H1 (cell line): ENCODE data around the gene PIAS1. TPM values are rescaled to one million over a fixed set of nuclear protein-coding genes. Genes with fewer than 3 reads are reported as not detected.

Source experiments
- CTCF ChIA-PET: fragments of 300-600 bp; sonication (Branson Sonifier 250); formaldehyde crosslinking; loops from one replicate; lab custom pipeline; 2021; ENCODE audit not compliant: partially characterized antibody; lab: Charles Lee
- POLR2A ChIA-PET: fragments of 300-600 bp; sonication (Branson Sonifier 250); formaldehyde crosslinking; loops from one replicate; lab custom pipeline; 2021; ENCODE audit warnings: inconsistent platforms; ENCODE audit not compliant: partially characterized antibody; lab: Charles Lee
- DNase-seq, 2 experiments: peaks; one replicate each; pipeline versions ENCODE4 v3.0.0 to v3.0.0-alpha.2; 2010 to 2022; ENCODE audit warnings: low spot score in 2 of 2, low read depth in 1 of 2, mixed read lengths in 1 of 2
- FAIRE-seq: peaks from 2 replicates; lab custom pipeline; 2011; peaks lifted over from hg19 to GRCh38; lab: Jason Lieb, UNC
- H2AFZ ChIP-seq: 2 replicates; pipeline ENCODE4 v1.8.1; 2012; ENCODE audit warnings: low read length, inconsistent platforms
- H2AK5ac ChIP-seq: 2 replicates; pipeline ENCODE4 v1.6.1; 2013; ENCODE audit warnings: low read depth, low read length
- H2BK120ac ChIP-seq: replicated peaks from 2 replicates; pipeline ENCODE3; 2013; ENCODE audit warnings: low read depth, low read length, inconsistent platforms
- H2BK12ac ChIP-seq: 2 replicates; pipeline ENCODE4 v1.6.1; 2013; ENCODE audit warnings: low read depth, low read length
- H2BK15ac ChIP-seq: 2 replicates; pipeline ENCODE4 v1.6.1; 2013; ENCODE audit warnings: low read length
- H2BK20ac ChIP-seq: 2 replicates; pipeline ENCODE4 v1.6.1; 2013; ENCODE audit warnings: low read length
- H2BK5ac ChIP-seq: 2 replicates; pipeline ENCODE4 v1.6.1; 2013; ENCODE audit warnings: low read depth, low read length
- H3K14ac ChIP-seq: 2 replicates; pipeline ENCODE4 v1.6.1; 2013; ENCODE audit warnings: inconsistent platforms; ENCODE audit not compliant: insufficient read length
- H3K18ac ChIP-seq: 2 replicates; pipeline ENCODE4 v1.6.1; 2013; ENCODE audit warnings: low read length; ENCODE audit errors: extremely low read depth
- H3K23ac ChIP-seq: 2 replicates; pipeline ENCODE4 v1.6.1; 2013; ENCODE audit warnings: inconsistent platforms; ENCODE audit not compliant: insufficient read length
- H3K23me2 ChIP-seq: 2 replicates; pipeline ENCODE4 v1.6.1; 2013; ENCODE audit warnings: low read depth, low read length
- H3K27ac ChIP-seq: 2 replicates; pipeline ENCODE4 v1.6.1; 2011; ENCODE audit warnings: low read depth, low read length, inconsistent platforms
- H3K27me3 ChIP-seq, 4 experiments: replicated peaks in 1 of 4; 1 replicate in 1 of 4; 2 replicates in 3 of 4; pipeline versions ENCODE4 v1.6.1 to v1.8.1; 2011 to 2013; ENCODE audit warnings: low read length in 3 of 4, mild to moderate bottlenecking in 3 of 4, inconsistent platforms in 2 of 4, mixed read lengths in 2 of 4, moderate library complexity in 1 of 4; ENCODE audit not compliant: control insufficient read depth in 3 of 4, insufficient read depth in 3 of 4; ENCODE audit errors: extremely low read depth in 1 of 4
- H3K36me3 ChIP-seq, 4 experiments: 2 replicates each; pipeline versions ENCODE4 v1.6.1 to v1.8.1; 2011 to 2013; ENCODE audit warnings: mild to moderate bottlenecking in 4 of 4, low read length in 3 of 4, moderate library complexity in 2 of 4, control low read depth in 1 of 4, inconsistent platforms in 1 of 4; ENCODE audit not compliant: insufficient read depth in 4 of 4, control insufficient read depth in 2 of 4
- H3K4ac ChIP-seq: replicated peaks from 2 replicates; pipeline ENCODE3; 2013; ENCODE audit warnings: low read length, low read depth, mixed read lengths, inconsistent platforms; ENCODE audit not compliant: insufficient read length
- H3K4me1 ChIP-seq, 4 experiments: replicated peaks in 1 of 4; 1 replicate in 1 of 4; 2 replicates in 3 of 4; pipeline versions ENCODE4 v1.6.1 to v1.8.1; 2011 to 2013; ENCODE audit warnings: low read length in 3 of 4, inconsistent platforms in 2 of 4, mixed read lengths in 1 of 4; ENCODE audit not compliant: insufficient read depth in 4 of 4, control insufficient read depth in 3 of 4
- H3K4me2 ChIP-seq, 2 experiments: 2 replicates each; pipeline versions ENCODE4 v1.6.1 to v1.8.1; 2011 to 2013; ENCODE audit warnings: low read depth in 2 of 2, low read length in 2 of 2, control low read depth in 1 of 2, inconsistent platforms in 1 of 2, mild to moderate bottlenecking in 1 of 2; ENCODE audit not compliant: insufficient read depth in 1 of 2
- H3K4me3 ChIP-seq, 4 experiments: fragments of 200-600, 300-600 bp in 1 of 4; sonication (generic), shearing (Covaris generic), sonication (Bioruptor Twin) in 1 of 4; 2 replicates each; pipeline versions ENCODE4 v1.5.1 to v1.8.1; 2011 to 2016; ENCODE audit warnings: low read length in 4 of 4, low read depth in 3 of 4, control low read depth in 2 of 4, inconsistent platforms in 2 of 4, mild to moderate bottlenecking in 2 of 4, mixed read lengths in 1 of 4, moderate library complexity in 1 of 4; ENCODE audit not compliant: insufficient read depth in 2 of 4; ENCODE audit errors: extremely low read depth in 1 of 4
- H3K56ac ChIP-seq: replicated peaks from 2 replicates; pipeline ENCODE3; 2013; ENCODE audit warnings: low read depth, mild to moderate bottlenecking, mixed read lengths, low read length, inconsistent platforms; ENCODE audit not compliant: insufficient read length
- H3K79me1 ChIP-seq: 2 replicates; pipeline ENCODE4 v1.6.1; 2013; ENCODE audit warnings: low read depth, low read length, control low read depth
- H3K79me2 ChIP-seq, 2 experiments: 2 replicates each; pipeline versions ENCODE4 v1.6.1 to v1.8.1; 2012 to 2013; ENCODE audit warnings: low read length in 2 of 2, mild to moderate bottlenecking in 2 of 2, inconsistent platforms in 1 of 2; ENCODE audit not compliant: insufficient read depth in 2 of 2, control insufficient read depth in 1 of 2
- H3K9ac ChIP-seq, 4 experiments: replicated peaks in 1 of 4; 1 replicate in 1 of 4; 2 replicates in 3 of 4; pipeline versions ENCODE4 v1.6.1 to v1.8.1; 2011 to 2013; ENCODE audit warnings: low read depth in 3 of 4, low read length in 3 of 4, control low read depth in 2 of 4, mild to moderate bottlenecking in 2 of 4, moderate library complexity in 2 of 4, inconsistent platforms in 1 of 4; ENCODE audit errors: extremely low read depth in 1 of 4
- H3K9me3 ChIP-seq, 2 experiments: 2 replicates each; pipeline versions ENCODE4 v1.6.1 to v1.8.1; 2012 to 2013; ENCODE audit warnings: mild to moderate bottlenecking in 2 of 2, moderate library complexity in 2 of 2, control low read depth in 1 of 2, inconsistent platforms in 1 of 2, low read depth in 1 of 2, low read length in 1 of 2, mixed read lengths in 1 of 2; ENCODE audit not compliant: insufficient read depth in 2 of 2
- H4K20me1 ChIP-seq, 2 experiments: replicated peaks in 1 of 2; 2 replicates each; pipeline versions ENCODE3 to v1.8.1; 2011 to 2013; ENCODE audit warnings: inconsistent platforms in 2 of 2, low read length in 2 of 2, mild to moderate bottlenecking in 1 of 2; ENCODE audit not compliant: insufficient read depth in 2 of 2, control insufficient read depth in 1 of 2
- H4K5ac ChIP-seq: 2 replicates; pipeline ENCODE4 v1.6.1; 2013; ENCODE audit warnings: low read length, low read depth, mixed read lengths, inconsistent platforms; ENCODE audit not compliant: insufficient read length
- H4K8ac ChIP-seq: 2 replicates; pipeline ENCODE4 v1.8.0; 2013; ENCODE audit warnings: mild to moderate bottlenecking, moderate library complexity, low read length, inconsistent platforms; ENCODE audit not compliant: insufficient read depth; ENCODE audit errors: extremely low read depth
- H4K91ac ChIP-seq: replicated peaks from 2 replicates; pipeline ENCODE3; 2013; ENCODE audit warnings: low read length, mixed read lengths, inconsistent platforms; ENCODE audit not compliant: insufficient read length
- ATF3 ChIP-seq: IDR thresholded peaks from 2 replicates; pipeline ENCODE4 v1.6.1; 2011; ENCODE audit warnings: low read depth, mild to moderate bottlenecking, low read length; ENCODE audit not compliant: insufficient read depth
- BCL11A ChIP-seq, 2 experiments: IDR thresholded peaks; one replicate each; pipeline ENCODE4 v1.6.1; 2011; ENCODE audit warnings: low read depth in 2 of 2, low read length in 2 of 2, mild to moderate bottlenecking in 2 of 2
- CEBPB ChIP-seq: IDR thresholded peaks from 2 replicates; pipeline ENCODE4 v1.6.1; 2012; ENCODE audit warnings: low read depth, low read length
- CHD2 ChIP-seq: IDR thresholded peaks from 2 replicates; pipeline ENCODE4 v1.6.1; 2012; ENCODE audit warnings: low read length, improper control_type of control experiment
- CREB1 ChIP-seq: IDR thresholded peaks from 2 replicates; pipeline ENCODE4 v1.6.1; 2012; ENCODE audit warnings: inconsistent platforms
- GABPA ChIP-seq: IDR thresholded peaks from 2 replicates; pipeline ENCODE4 v1.6.1; 2011; ENCODE audit warnings: mild to moderate bottlenecking, low read length, moderate library complexity, borderline replicate concordance; ENCODE audit not compliant: insufficient read depth
- KDM1A ChIP-seq: fragments of 200-600, 300-600 bp; sonication (generic); IDR thresholded peaks from 2 replicates; pipeline ENCODE4 v1.7.1; 2016; ENCODE audit warnings: mild to moderate bottlenecking, low read length, borderline replicate concordance
- SAP30 ChIP-seq: fragments of 300-600 bp; sonication (generic); IDR thresholded peaks from 2 replicates; pipeline ENCODE4 v1.7.1; 2012; ENCODE audit warnings: low read length, moderate library complexity, mild to moderate bottlenecking, inconsistent platforms; ENCODE audit not compliant: insufficient read depth, insufficient replicate concordance
- SIRT6 ChIP-seq: IDR thresholded peaks from one replicate; pipeline ENCODE4 v1.7.1; 2012; ENCODE audit warnings: low read length, inconsistent platforms
- SP4 ChIP-seq: IDR thresholded peaks from 2 replicates; pipeline ENCODE4 v1.6.1; 2012; ENCODE audit warnings: low read length, inconsistent platforms
- SRF ChIP-seq: IDR thresholded peaks from 2 replicates; pipeline ENCODE4 v1.6.1; 2011; ENCODE audit warnings: mild to moderate bottlenecking, low read depth, low read length, moderate library complexity
- TEAD4 ChIP-seq: IDR thresholded peaks from 2 replicates; pipeline ENCODE4 v1.6.1; 2012; ENCODE audit warnings: low read depth, low read length, inconsistent platforms, mixed read lengths
- USF2 ChIP-seq: IDR thresholded peaks from 2 replicates; pipeline ENCODE4 v1.6.1; 2011; ENCODE audit warnings: low read length, improper control_type of control experiment
- YY1 ChIP-seq: IDR thresholded peaks from 2 replicates; pipeline ENCODE4 v1.6.1; 2011; ENCODE audit warnings: low read depth, mild to moderate bottlenecking, low read length
- WGBS, 2 experiments: shearing (Covaris generic) in 1 of 2; methylation state at CpG; one replicate each; pipeline versions ENCODE4 v1.1.6 to v1.1.7; 2013 to 2015; ENCODE audit warnings: low lambda C conversion rate in 2 of 2, mixed read lengths in 2 of 2, inconsistent platforms in 1 of 2, low coverage in 1 of 2, missing lambda C conversion rate in 1 of 2; ENCODE audit not compliant: insufficient replicate concordance in 2 of 2, insufficient coverage in 1 of 2, insufficient read length in 1 of 2; ENCODE audit errors: extremely low coverage in 1 of 2, missing lambda C conversion rate in 1 of 2; 5-methylcytosine and 5-hydroxymethylcytosine counted together
- polyA plus RNA-seq, 7 experiments: library from polyadenylated mRNA; depleted of rRNA in 3 of 7; stranded (reverse) in 5 of 7; unstranded in 2 of 7; fragments of >200 nt in 5 of 7; fragments of 200-250 nt in 2 of 7; gene quantifications; 1 replicate in 5 of 7; 2 replicates in 1 of 7; 4 replicates in 1 of 7; pipeline versions ENCODE4 v1.2.1 to v1.2.3, GENCODE V29; 2011 to 2013; ENCODE audit warnings: missing spikeins in 2 of 7, mixed read lengths in 2 of 7
- total RNA-seq: library from RNA; stranded (reverse); fragmentation: NEBNext Ultra II Directional; extraction: Animal tissue kit (Norgen Biotek cat#: 25700); gene quantifications from 2 replicates; pipeline ENCODE4 v1.2.1, GENCODE V29; 2021

PIAS1 gene
- total and polyA plus RNA-seq, 2 of the 8 experiments (the other 6 are each of a cell fraction or from before 2014, with no cell fraction given), result 30.8 to 34.5 TPM

GRCh38 chr15:68031404-68031803 lies 22.7 kb upstream of the PIAS1 start:
- WGBS, 2 experiments, result 87% methylated on average over 2 of the region's 2 CpGs; no CpG with 5 or more reads in 1 of the 2 experiments
- H4K20me1 ChIP-seq, result no peaks in the 10 kb centered on the region
- FAIRE-seq, result no peak
- TF ChIP-seq SP4 (no peak), CEBPB (no peak), BCL11A (IDR thresholded peaks at IDR 0.05; ENCODE audit: low read depth in 2 of 2, low read length in 2 of 2) (no peak), YY1 (no peak), SAP30 (no peak), ATF3 (no peak), KDM1A (no peak), CHD2 (no peak), GABPA (no peak), USF2 (no peak), SIRT6 (no peak), CREB1 (no peak), TEAD4 (no peak), SRF (no peak)

More at GRCh38 chr15:68031404-68031803, 22.7 kb upstream of the PIAS1 start:
- H2BK5ac ChIP-seq, result no peak overlapping the region
- no peak overlapping the region for H3K4me2 ChIP-seq
- H3K18ac ChIP-seq, result no peak overlapping the region
- no peak overlapping the region for H3K27ac ChIP-seq
- no peak overlapping the region for H4K91ac ChIP-seq
- H3K79me2 ChIP-seq, result no peaks in the 10 kb centered on the region
- no peaks in the 10 kb centered on the region for H3K27me3 ChIP-seq
- no peak overlapping the region for H3K14ac ChIP-seq
- POLR2A ChIA-PET, result no interaction called here
- H3K9ac ChIP-seq, result no peak overlapping the region
- H2AK5ac ChIP-seq, result no peak overlapping the region
- no peak overlapping the region for H2BK12ac ChIP-seq
- no peaks in the 10 kb centered on the region for H3K23me2 ChIP-seq
- H3K23ac ChIP-seq, result no peak overlapping the region
- no peak overlapping the region for H2BK120ac ChIP-seq
- CTCF ChIA-PET, result interaction anchor here (0.7 to 2.0 kb wide), 5 partner anchors 14 to 123 kb away, joined by 3 to 6 read pairs (median 3); no protein-coding TSS in a partner anchor
- no peak overlapping the region for H3K4me3 ChIP-seq
- no peak overlapping the region for H3K56ac ChIP-seq
- H4K8ac ChIP-seq, result no peak overlapping the region
- no peaks in the 10 kb centered on the region for H3K79me1 ChIP-seq
- H3K4me1 ChIP-seq, result no peaks in the 10 kb centered on the region
- no peak for DNase-seq
- H3K4ac ChIP-seq, result no peak overlapping the region
- H2BK15ac ChIP-seq, result no peak overlapping the region
- no peaks in the 10 kb centered on the region for H3K36me3 ChIP-seq
- H2AFZ ChIP-seq, result no peak overlapping the region
- no peak overlapping the region for H4K5ac ChIP-seq
- no peak overlapping the region for H2BK20ac ChIP-seq
- H3K9me3 ChIP-seq, result no peaks in the 10 kb centered on the region
